OCI-LY1 (cell line): ENCODE results near the gene ARHGAP6.

Experiments
- H2AFZ ChIP-seq: fragments of 200-600 bp; sonication (generic), shearing (Covaris generic); 2 replicates; pipeline ENCODE4 v1.6.0; 2014; ENCODE audit warnings: antibody characterized with exemption, mild to moderate bottlenecking, low read length
- H3F3A ChIP-seq: fragments of 200-600 bp; sonication (generic), shearing (Covaris generic); 2 replicates; pipeline ENCODE4 v1.6.0; 2014; ENCODE audit warnings: mild to moderate bottlenecking, antibody characterized with exemption, low read length, moderate library complexity; ENCODE audit not compliant: insufficient read depth
- H3K27ac ChIP-seq: fragments of 200-600 bp; sonication (generic); 2 replicates; pipeline ENCODE4 v1.5.1; 2014; ENCODE audit warnings: low read length, mixed run types, mild to moderate bottlenecking, low read depth; ENCODE audit not compliant: poor library complexity, severe bottlenecking
- H3K27me3 ChIP-seq: fragments of 200-600 bp; sonication (generic); 2 replicates; pipeline ENCODE4 v1.6.0; 2014; ENCODE audit warnings: antibody characterized with exemption, mild to moderate bottlenecking, low read length, moderate library complexity; ENCODE audit not compliant: insufficient read depth
- H3K36me3 ChIP-seq: fragments of 200-600 bp; sonication (generic); 2 replicates; pipeline ENCODE4 v1.6.1; 2014; ENCODE audit warnings: mild to moderate bottlenecking, antibody characterized with exemption, low read length, moderate library complexity, mixed read lengths; ENCODE audit not compliant: insufficient read depth
- H3K4me1 ChIP-seq: fragments of 200-600 bp; sonication (generic); 2 replicates; pipeline ENCODE4 v1.5.1; 2014; ENCODE audit warnings: mild to moderate bottlenecking, low read length, moderate library complexity; ENCODE audit not compliant: insufficient read depth, severe bottlenecking
- H3K4me2 ChIP-seq: fragments of 200-600 bp; sonication (generic), shearing (Covaris generic); 2 replicates; pipeline ENCODE4 v1.6.1; 2014; ENCODE audit warnings: low read length
- H3K4me3 ChIP-seq: fragments of 200-600 bp; sonication (generic); 2 replicates; pipeline ENCODE4 v1.5.1; 2014; ENCODE audit warnings: low read length, low read depth, mild to moderate bottlenecking, mixed read lengths; ENCODE audit not compliant: poor library complexity, severe bottlenecking
- H3K79me2 ChIP-seq: fragments of 200-600 bp; shearing (Covaris generic); 2 replicates; pipeline ENCODE4 v1.6.1; 2016; ENCODE audit warnings: mixed run types, low read length, mixed read lengths; ENCODE audit not compliant: insufficient read depth
- H3K9ac ChIP-seq: fragments of 200-600 bp; sonication (generic), shearing (Covaris generic); 2 replicates; pipeline ENCODE4 v1.6.1; 2014; ENCODE audit warnings: mild to moderate bottlenecking, low read length, mixed read lengths
- H3K9me2 ChIP-seq: fragments of 200-600 bp; sonication (generic), shearing (Covaris generic); 2 replicates; pipeline ENCODE4 v1.6.1; 2014; ENCODE audit warnings: low read depth, mild to moderate bottlenecking, low read length, mixed read lengths
- H3K9me3 ChIP-seq: fragments of 200-600 bp; shearing (Covaris generic); 2 replicates; pipeline ENCODE4 v1.6.1; 2014; ENCODE audit warnings: low read length, mixed read lengths
- H4K20me1 ChIP-seq: fragments of 200-600 bp; sonication (generic), shearing (Covaris generic); 2 replicates; pipeline ENCODE4 v1.6.0; 2016; ENCODE audit warnings: mild to moderate bottlenecking, low read length; ENCODE audit not compliant: insufficient read depth
- EZH2 ChIP-seq: fragments of 200-600 bp; sonication (generic), shearing (Covaris generic); IDR thresholded peaks from 2 replicates; pipeline ENCODE4 v1.8.0; 2017; ENCODE audit warnings: borderline replicate concordance, mixed run types, mild to moderate bottlenecking, antibody characterized with exemption, low read length, moderate library complexity, mixed read lengths
- TF ChIP-seq, protein P1 (sequence below): fragments of 200-600 bp; sonication (generic), shearing (Covaris generic); IDR thresholded peaks from 2 replicates; pipeline ENCODE4 v1.5.1; 2017; ENCODE audit warnings: mild to moderate bottlenecking, antibody characterized with exemption, low read length, moderate library complexity, mixed read lengths

Gene ARHGAP6

GRCh38 chrX:11374570-11374969 lies 291.1 kb downstream of the ARHGAP6 start:
- H3K79me2 ChIP-seq = no peaks in the 10 kb centered on the region
- H3K36me3 ChIP-seq = no peaks in the 10 kb centered on the region
- no peak overlapping the region for H3K4me3 ChIP-seq

GRCh38 chrX:11371106-11371505 lies 294.6 kb downstream of the ARHGAP6 start:
- no peaks in the 10 kb centered on the region for H3K36me3 ChIP-seq
- no peak overlapping the region for H3K4me3 ChIP-seq
- no peak for TF ChIP-seq EZH2
- TF ChIP-seq, protein P1, sequence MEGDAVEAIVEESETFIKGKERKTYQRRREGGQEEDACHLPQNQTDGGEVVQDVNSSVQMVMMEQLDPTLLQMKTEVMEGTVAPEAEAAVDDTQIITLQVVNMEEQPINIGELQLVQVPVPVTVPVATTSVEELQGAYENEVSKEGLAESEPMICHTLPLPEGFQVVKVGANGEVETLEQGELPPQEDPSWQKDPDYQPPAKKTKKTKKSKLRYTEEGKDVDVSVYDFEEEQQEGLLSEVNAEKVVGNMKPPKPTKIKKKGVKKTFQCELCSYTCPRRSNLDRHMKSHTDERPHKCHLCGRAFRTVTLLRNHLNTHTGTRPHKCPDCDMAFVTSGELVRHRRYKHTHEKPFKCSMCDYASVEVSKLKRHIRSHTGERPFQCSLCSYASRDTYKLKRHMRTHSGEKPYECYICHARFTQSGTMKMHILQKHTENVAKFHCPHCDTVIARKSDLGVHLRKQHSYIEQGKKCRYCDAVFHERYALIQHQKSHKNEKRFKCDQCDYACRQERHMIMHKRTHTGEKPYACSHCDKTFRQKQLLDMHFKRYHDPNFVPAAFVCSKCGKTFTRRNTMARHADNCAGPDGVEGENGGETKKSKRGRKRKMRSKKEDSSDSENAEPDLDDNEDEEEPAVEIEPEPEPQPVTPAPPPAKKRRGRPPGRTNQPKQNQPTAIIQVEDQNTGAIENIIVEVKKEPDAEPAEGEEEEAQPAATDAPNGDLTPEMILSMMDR = no peak
- no peaks in the 10 kb centered on the region for H3K9me3 ChIP-seq
- H3K27ac ChIP-seq = no peak overlapping the region
- H3K4me1 ChIP-seq = no peaks in the 10 kb centered on the region
- H3K27me3 ChIP-seq = no peaks in the 10 kb centered on the region
- H3K9me2 ChIP-seq = no peaks in the 10 kb centered on the region
- H3K9ac ChIP-seq = no peak overlapping the region
- no peaks in the 10 kb centered on the region for H3F3A ChIP-seq
- H2AFZ ChIP-seq = no peak overlapping the region
- H3K79me2 ChIP-seq = no peaks in the 10 kb centered on the region
- H3K4me2 ChIP-seq = no peak overlapping the region
- H4K20me1 ChIP-seq = no peaks in the 10 kb centered on the region

More at GRCh38 chrX:11374570-11374969, 291.1 kb downstream of the ARHGAP6 start:
- no peaks in the 10 kb centered on the region for H3K9me3 ChIP-seq
- no peaks in the 10 kb centered on the region for H3K9me2 ChIP-seq
- H3K27me3 ChIP-seq = no peaks in the 10 kb centered on the region
- no peak overlapping the region for H3K9ac ChIP-seq
- no peak for TF ChIP-seq EZH2
- TF ChIP-seq, protein P1 = no peak
- no peaks in the 10 kb centered on the region for H3F3A ChIP-seq
- H3K4me1 ChIP-seq = no peaks in the 10 kb centered on the region
- no peak overlapping the region for H3K4me2 ChIP-seq
- no peaks in the 10 kb centered on the region for H4K20me1 ChIP-seq
- H2AFZ ChIP-seq = no peak overlapping the region
- no peak overlapping the region for H3K27ac ChIP-seq

- no peaks in the 10 kb centered on the region for H3K36me3 ChIP-seq
- no peaks in the 10 kb centered on the region for H3K9me2 ChIP-seq
- H2AFZ ChIP-seq = no peak overlapping the region
- H3K4me2 ChIP-seq = no peak overlapping the region
- no peaks in the 10 kb centered on the region for H3K27me3 ChIP-seq
- H3K9ac ChIP-seq = no peak overlapping the region
- no peak overlapping the region for H3K4me3 ChIP-seq
- H3K4me1 ChIP-seq = peaks cover 8% of the 10 kb centered on the region
- no peaks in the 10 kb centered on the region for H3F3A ChIP-seq
- no peak overlapping the region for H3K27ac ChIP-seq
- H4K20me1 ChIP-seq = no peaks in the 10 kb centered on the region
- TF ChIP-seq, protein P1 = no peak
- no peak for TF ChIP-seq EZH2
- H3K9me3 ChIP-seq = no peaks in the 10 kb centered on the region
- H3K79me2 ChIP-seq = no peaks in the 10 kb centered on the region
Measured at GRCh38 chrX:11367609-11368430, 297.9 kb downstream of the ARHGAP6 start.
